ENCODE results near the gene CD79B.

The CD79B gene

GRCh38 chr17:63931981-63932561 is at the start of gene CD79B:
TSS of gene CD79B (minus strand) at chr17:63932331. CDS start at chr17:63932261, 70 bp downstream.
- peak; percentile 53 to 59 for DNase-seq

DNA sequence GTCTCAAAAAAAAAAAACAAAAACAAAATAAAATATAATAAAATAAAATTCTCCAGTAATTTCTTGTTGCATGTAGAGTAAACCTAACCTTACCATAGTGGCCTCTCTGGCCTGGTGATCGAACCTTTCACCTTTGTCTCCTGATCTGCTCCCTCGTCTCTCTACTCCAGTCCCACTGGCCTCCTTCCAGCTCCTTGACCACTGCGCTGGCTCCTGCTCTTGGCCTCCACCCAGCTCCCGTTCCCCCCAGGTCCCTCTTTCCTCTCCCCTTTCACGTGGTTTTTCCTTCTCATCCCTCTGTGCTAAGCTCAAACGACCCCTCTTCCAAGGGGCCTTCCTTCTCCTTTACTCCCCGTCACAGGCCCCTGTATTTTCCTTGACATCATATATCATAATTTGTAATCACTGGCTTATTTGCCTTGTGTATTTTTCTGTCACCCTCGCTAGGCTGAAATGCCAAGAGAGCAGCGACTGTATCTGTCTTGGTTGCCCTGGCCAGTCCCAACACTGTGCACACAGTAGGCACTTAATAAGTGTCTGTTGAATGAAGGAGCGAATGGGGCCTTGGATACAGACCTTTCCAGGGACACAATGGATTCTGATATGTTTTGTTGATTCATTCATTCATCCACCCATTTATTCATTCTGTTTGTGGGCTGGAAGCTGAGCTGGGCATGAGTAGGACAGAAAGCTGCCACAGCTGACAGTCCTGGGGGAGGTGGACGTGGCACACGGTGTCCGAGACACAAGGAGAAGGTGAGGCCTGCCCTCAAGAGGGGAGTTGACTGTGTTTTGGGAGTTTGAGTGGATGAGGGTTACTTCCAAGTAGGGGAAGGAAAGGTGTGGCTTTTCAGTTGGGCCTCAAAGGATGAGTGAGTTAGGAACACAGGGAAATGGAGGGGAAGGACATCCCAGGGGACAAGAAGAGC is 46.4 kb upstream of the CD79B start:
- no peak for DNase-seq

- no peak for DNase-seq
Measured at GRCh38 chr17:63976702-63977101, 44.6 kb upstream of the CD79B start.

- DNase-seq = no peak
Measured at GRCh38 chr17:63975541-63976092, 43.5 kb upstream of the CD79B start.

DNA sequence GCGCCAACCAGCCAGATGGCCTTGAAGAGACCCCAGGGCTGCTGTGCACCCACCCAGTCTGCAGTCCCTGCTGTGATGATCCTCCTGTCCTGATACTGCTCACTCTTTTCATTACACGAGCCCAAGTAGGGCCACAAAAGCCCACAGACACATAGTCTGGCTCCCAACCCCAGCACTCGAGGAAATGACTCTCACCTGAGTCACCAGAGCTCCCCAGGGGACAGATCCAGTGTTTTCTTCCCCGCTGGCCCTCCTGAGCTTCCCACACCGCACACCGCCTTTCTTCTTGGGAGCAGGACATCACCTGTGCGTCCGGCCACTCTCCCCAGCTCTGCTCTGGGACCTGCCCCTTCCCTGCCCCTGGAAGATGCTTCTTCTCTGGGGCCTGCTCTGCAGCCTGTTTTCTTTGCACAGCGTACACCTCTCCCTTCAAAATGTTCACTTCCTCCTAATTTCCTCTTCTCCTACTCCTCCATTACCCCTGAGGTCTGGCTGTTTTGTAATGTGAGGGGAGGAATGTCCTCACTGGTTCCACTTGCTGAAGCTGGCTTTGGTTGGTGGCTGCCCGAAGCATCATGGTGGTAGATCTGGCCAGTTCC is 42.6 kb upstream of the CD79B start:
- no peak for DNase-seq

- no peak for DNase-seq
Measured at GRCh38 chr17:63973930-63974593, 41.9 kb upstream of the CD79B start.

DNA sequence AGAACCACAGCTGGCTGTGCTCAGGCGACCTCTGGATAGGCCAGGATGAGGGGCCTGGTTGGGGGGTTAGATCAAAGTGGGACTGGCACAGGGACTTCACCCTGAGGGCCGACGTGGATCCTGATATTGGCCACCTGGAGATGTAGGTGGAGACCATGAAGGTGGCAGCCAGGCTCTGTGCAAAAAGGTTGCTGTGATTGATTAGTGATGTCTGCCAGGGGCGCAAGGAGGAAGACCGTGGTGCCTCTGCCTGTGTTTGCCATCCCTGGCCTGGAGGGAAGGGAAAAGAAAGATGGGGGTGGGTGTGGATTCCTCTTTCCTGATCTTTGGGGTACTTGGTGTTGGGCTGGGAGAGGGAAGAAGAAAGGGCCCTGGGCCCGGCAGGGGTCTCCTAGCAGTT is 41.1 kb upstream of the CD79B start:
- DNase-seq = no peak

- DNase-seq = no peak
Measured at GRCh38 chr17:63972796-63973195, 40.7 kb upstream of the CD79B start, which contains the start of gene SCN4A. TSS of gene SCN4A (minus strand) at chr17:63972918. CDS start at chr17:63972841, 77 bp downstream.

DNA sequence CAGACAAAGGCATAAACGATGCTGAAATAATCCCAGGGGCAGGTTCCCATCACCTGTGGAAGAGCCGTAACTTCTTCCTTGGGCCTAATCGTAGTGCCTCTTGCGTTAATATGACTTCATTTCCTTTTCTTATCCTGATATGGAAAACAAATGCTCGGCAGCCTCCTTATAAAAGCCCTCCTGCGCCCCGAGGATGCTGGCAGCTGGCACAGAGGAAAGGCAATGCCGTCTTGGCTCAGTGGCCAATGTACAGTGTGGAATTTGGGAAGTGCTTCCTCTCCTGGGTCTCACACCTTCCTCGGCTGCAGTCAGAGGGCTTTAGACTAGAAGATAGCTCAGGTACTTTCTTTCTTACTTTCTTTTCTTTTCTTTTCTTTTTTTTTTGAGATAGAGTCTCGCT is 37.1 kb upstream of the CD79B start:
- no peak for DNase-seq

DNA sequence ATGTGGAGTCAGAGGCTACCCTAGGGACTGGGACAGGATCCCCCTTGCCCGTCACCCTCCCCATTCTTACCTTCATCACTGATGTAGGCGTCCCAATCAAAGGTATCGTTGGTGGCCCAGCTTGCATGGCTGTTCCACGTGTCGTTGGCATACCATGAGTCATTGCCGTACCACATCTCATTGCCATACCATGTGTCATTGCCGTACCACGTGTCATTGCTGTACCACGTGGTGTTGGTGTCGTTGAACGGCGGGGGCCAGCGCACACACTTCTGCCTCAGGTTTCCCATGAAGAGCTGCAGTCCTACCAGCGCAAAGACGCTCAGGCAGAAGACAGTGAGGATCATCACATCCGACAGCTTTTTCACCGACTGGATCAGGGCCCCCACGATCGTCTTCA is 35.8 kb upstream of the CD79B start:
- no peak for DNase-seq

DNA sequence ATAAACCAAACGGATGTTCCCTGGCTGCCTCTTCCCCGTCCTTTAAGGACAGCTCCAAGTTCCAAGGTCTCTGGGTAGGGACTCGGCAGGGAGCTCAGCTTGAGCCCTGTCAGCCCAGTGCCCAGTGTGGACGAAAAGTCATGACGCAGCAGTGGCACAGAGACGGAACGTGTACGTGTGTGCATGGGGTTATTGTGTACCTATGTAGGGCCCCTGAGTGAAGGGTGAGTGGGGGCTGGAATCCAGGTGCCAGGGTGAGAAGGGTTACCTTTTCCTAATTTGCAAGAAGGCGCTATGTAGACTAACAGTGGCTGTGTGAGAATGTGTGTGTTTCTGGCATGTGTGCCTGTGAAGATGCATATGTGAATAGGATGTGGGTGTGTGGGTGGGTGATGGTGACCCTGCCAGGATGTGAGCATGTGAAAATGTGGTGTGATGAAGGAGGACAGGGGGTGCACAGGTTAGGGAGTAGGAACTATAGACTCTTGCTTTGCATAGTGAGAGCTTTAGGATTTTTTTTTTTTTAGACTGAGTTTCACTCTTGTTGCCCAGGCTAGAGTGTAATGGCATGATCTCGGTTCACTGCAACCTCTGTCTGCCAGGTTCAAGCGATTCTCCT is 34.6 kb upstream of the CD79B start:
- no peak for DNase-seq

DNA sequence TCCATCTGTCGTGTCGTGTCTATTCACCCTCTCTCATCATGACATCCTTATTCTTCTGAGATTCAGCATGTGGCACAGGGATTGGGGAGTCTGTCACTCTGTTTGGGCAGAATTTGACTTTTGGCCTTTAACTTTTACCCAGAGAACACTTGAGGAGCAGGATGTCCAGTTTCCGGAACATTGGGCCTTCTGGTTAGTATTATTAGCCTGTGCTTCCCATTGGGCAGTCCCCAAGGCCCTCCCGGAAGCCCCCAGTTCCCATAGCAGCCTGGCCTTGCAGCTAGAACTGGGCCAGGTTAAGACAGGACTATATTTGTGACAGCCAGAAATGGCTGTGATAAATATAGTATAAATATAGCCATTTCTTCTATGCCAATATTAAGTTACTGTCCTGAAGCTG is 31.0 kb upstream of the CD79B start:
- DNase-seq = no peak

GRCh38 chr17:63962298-63962744 is 30.2 kb upstream of the CD79B start:
- DNase-seq = no peak

- DNase-seq = peak; percentile 30 to 62
Measured at GRCh38 chr17:63961355-63962212, 29.5 kb upstream of the CD79B start.

DNA sequence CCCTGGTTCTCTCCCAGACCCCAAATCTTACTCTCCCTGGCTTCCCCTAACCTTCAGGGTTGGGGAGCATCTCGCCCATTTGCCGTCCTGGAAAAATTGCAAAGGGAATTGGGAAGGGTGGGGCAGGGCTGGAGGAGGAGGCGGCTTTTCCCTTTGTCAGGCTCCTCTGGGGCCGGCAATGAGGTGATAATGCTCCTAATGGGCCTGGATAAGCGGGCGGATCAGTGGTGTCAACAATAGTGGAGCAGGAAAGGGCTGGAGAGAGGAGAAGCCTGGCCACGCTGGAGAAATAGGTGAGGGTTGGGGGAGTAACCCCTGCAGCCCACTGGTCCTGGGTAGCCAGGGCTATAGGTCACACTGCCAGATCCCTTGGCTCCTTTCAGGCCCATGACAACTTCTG is 28.3 kb upstream of the CD79B start:
- no peak for DNase-seq

GRCh38 chr17:63960006-63960405 is 27.9 kb upstream of the CD79B start:
- DNase-seq = no peak

DNA sequence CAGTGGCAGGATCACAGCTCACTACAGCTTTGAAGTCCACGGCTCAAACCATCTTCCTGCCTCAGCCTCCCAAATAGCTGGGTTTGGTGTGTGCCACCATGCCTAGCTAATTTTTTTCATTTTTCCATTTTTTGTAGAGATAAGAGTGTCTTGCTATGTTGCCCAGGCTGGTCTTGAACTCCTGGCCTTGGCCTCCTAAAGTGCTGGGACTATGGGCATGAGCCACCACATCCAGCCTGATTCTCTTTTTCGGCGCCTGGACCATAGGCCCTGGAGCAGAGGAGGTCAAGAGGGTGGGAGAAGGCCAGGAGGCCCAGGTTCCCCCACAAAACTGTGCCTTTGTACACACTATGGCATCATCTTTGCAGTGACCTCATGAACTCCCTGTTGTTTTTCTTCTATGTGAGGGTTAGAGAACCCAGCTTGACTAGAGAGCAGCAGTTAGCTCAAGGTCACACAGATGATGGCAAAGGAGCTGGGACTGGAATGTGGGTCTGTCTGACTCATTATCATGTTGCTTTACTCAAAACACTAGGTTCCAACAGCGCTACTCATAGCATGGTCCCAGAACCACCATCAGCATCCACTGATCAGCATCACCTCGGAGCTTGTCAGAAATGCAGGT is 24.3 kb upstream of the CD79B start:
- DNase-seq = no peak

DNA sequence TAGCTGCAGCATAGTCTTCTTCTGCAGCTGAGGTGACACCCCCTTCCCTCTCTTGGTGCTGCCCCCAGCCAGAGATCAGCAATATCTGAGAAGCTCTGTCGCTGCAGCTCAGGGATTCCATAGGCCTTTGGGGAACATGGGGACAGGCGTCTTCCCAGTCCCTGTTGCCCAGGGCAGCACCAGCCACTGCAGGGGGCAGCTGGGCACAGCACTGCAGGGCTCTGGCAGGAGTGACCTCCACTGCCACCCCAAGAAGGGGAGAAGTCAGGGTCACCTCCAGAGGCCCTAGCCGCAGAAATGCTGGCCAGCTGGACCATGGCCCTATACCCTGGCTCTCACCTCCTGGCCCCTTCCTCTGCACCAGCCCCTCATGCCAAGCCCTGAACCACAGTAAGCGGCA is 23.7 kb upstream of the CD79B start:
- DNase-seq = no peak

- DNase-seq = no peak
Measured at GRCh38 chr17:63955232-63955631, 23.1 kb upstream of the CD79B start.

DNA sequence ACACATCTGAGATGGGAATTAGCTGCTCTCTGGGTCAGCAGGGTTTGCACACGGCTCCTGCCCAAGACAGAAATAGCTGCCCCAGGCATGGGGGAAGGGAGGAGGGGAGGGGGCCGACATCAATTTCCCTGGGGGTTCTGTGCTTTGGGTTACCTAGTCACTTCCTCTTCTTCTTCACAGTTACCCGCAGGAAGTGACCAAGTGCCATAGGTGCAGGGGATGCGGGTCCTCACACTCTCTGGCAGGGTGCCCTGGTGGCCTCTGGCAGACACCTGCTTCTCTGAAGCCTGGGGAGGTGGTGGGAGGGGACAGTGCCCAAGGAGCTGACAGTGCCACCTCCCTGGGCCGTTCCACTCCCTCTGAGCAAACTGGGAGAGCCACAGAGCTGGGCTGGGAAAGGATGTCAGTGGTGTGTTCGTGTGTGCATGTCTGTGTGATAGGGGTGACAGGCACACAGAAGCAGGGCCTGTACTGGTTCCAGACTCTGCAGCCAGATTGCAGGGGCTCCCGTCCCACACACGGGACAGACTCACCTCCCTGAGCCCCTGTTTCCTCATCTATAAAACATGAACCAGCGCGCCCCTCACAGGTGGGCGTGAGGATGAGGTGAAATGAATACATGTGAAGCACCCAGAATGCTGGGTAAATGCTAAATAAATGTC is 22.4 kb upstream of the CD79B start:
- DNase-seq = peak in 1 of 2 donors; percentile 30
